Thyroid gland (tissue), 4 donors: Measurements from ENCODE around the gene PHKG2. TPM values are rescaled to one million over a fixed set of nuclear protein-coding genes. Genes with fewer than 3 reads are reported as not detected.

ENCODE experiments used
- DNase-seq, 2 donors: peaks; one replicate each; pipeline ENCODE4 v3.0.0-alpha.2; 2019
- H3K27ac ChIP-seq, 3 donors: fragments of 200-600 bp; sonication (generic); 1 replicate in 2 of 3; 2 replicates in 1 of 3; pipeline ENCODE4 v1.5.1; 2016 to 2019; ENCODE audit warnings: mild to moderate bottlenecking in 1 of 3, moderate library complexity in 1 of 3
- H3K27me3 ChIP-seq: fragments of 200-600 bp; sonication (generic); one replicate; pipeline ENCODE4 v1.5.1; 2019
- H3K36me3 ChIP-seq, 2 donors: fragments of 200-600 bp; sonication (generic); one replicate each; pipeline ENCODE4 v1.5.1; 2016 to 2019
- H3K4me1 ChIP-seq, 2 donors: fragments of 200-600 bp; sonication (generic); one replicate each; pipeline ENCODE4 v1.5.1; 2017 to 2019
- H3K4me3 ChIP-seq, 3 donors: fragments of 200-600 bp; sonication (generic); replicated peaks in 1 of 3; 1 replicate in 2 of 3; 2 replicates in 1 of 3; pipeline ENCODE4 v1.5.1; 2016; ENCODE audit warnings: mild to moderate bottlenecking in 1 of 3
- H3K9me3 ChIP-seq: fragments of 200-600 bp; sonication (generic); one replicate; pipeline ENCODE4 v1.5.1; 2017
- POLR2A ChIP-seq, 2 donors: fragments of 450-650 bp; IDR thresholded peaks; one replicate each; pipeline ENCODE4 v1.6.1; 2017; ENCODE audit warnings: antibody characterized with exemption in 2 of 2, mild to moderate bottlenecking in 2 of 2, moderate library complexity in 1 of 2
- WGBS, 2 donors: methylation state at CpG; one replicate each; pipeline ENCODE4 v1.1.5; 2017; 5-methylcytosine and 5-hydroxymethylcytosine counted together
- intact Hi-C: fragments of 100-400 bp; cut with DNase I; formaldehyde crosslinking; loops from one replicate; pipeline ENCODE4 v1.15.1; 2023
- total RNA-seq, 4 donors: library from RNA; depleted of rRNA; stranded (reverse); fragments of >200 nt; gene quantifications; one replicate each; pipeline ENCODE4 v1.2.3, GENCODE V29; 2016
- TF ChIP-seq, protein P1 (sequence below), 6 experiments: fragments of 200-600 bp in 3 of 6; fragments of 450-650 bp in 3 of 6; sonication (generic) in 3 of 6; IDR thresholded peaks; one replicate each; pipeline ENCODE4 v1.5.1; 2016 to 2019; ENCODE audit warnings: antibody characterized with exemption in 6 of 6, mild to moderate bottlenecking in 2 of 6, inconsistent platforms in 1 of 6, moderate library complexity in 1 of 6

PHKG2 gene
- total RNA-seq, 4 donors from 2014 or later: 28.1 to 52.8 (median 42.3) TPM

DNA sequence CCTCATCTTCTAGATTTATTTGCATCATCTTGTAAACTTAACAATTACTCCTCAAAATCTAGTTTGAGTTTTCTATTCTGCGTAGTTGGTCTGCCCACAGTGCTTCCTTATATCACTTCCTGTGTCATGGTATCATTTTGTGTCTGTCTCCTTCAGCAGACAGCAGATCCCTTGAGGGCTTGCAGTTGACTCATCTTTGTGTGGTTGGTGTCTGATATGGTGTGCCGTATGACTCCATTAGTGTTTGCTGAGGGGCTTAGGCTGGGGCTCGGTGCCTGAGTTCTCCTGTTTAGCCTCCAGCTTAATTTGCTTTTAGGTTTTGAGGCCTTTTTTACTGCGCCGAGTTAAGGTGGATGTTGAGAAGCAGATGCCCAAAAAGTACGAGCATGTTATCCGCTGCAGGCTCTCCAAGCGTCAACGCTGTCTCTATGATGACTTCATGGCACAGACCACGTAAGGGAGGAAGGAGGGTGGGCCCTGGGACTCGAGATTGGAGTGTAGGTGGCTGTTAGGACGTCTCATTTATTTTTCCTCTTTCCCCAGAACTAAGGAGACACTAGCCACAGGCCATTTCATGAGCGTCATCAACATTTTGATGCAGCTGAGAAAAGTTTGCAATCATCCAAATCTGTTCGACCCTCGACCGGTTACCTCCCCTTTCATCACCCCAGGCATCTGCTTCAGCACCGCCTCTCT lies 32.3 kb upstream of the PHKG2 start:
- H3K27me3 ChIP-seq: no peaks in the 10 kb centered on the region
- no peak for DNase-seq
- no peak overlapping the region for H3K4me3 ChIP-seq
- intact Hi-C loops: no loop called here
- TF ChIP-seq, protein P1, sequence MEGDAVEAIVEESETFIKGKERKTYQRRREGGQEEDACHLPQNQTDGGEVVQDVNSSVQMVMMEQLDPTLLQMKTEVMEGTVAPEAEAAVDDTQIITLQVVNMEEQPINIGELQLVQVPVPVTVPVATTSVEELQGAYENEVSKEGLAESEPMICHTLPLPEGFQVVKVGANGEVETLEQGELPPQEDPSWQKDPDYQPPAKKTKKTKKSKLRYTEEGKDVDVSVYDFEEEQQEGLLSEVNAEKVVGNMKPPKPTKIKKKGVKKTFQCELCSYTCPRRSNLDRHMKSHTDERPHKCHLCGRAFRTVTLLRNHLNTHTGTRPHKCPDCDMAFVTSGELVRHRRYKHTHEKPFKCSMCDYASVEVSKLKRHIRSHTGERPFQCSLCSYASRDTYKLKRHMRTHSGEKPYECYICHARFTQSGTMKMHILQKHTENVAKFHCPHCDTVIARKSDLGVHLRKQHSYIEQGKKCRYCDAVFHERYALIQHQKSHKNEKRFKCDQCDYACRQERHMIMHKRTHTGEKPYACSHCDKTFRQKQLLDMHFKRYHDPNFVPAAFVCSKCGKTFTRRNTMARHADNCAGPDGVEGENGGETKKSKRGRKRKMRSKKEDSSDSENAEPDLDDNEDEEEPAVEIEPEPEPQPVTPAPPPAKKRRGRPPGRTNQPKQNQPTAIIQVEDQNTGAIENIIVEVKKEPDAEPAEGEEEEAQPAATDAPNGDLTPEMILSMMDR (IDR thresholded peaks at IDR 0.05): no peak
- TF ChIP-seq POLR2A (IDR thresholded peaks at IDR 0.05): no peak
- H3K36me3 ChIP-seq: peaks cover 84 to 96% of the 10 kb centered on the region in 2 donors
- no peaks in the 10 kb centered on the region for H3K4me1 ChIP-seq
- H3K27ac ChIP-seq: no peak overlapping the region
- H3K9me3 ChIP-seq: no peaks in the 10 kb centered on the region
- 83 to 89% methylated on average over 17 of the region's 17 CpGs for whole genome bisulfite sequencing, 2 donors

DNA sequence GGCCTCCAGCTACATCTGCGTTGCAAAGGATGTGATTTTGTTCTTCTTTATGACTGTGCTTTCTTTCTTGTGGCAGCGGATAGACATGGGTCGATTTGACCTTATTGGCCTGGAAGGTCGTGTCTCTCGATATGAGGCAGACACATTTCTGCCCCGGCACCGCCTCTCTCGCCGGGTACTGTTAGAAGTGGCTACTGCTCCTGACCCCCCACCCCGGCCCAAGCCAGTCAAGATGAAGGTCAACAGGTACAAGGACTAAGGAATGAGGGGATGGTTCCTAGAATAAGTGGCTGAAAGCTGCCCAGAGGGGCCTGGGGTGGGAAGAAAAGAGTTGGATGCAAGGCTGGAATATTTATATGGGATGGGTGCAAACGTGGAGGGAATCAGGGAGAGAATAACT lies 28.1 kb upstream of the PHKG2 start:
- TF ChIP-seq, protein P1 (IDR thresholded peaks at IDR 0.05): no peak
- TF ChIP-seq POLR2A (IDR thresholded peaks at IDR 0.05): no peak
- H3K36me3 ChIP-seq: peaks cover 85 to 96% of the 10 kb centered on the region in 2 donors
- intact Hi-C loops: no loop called here

DNA sequence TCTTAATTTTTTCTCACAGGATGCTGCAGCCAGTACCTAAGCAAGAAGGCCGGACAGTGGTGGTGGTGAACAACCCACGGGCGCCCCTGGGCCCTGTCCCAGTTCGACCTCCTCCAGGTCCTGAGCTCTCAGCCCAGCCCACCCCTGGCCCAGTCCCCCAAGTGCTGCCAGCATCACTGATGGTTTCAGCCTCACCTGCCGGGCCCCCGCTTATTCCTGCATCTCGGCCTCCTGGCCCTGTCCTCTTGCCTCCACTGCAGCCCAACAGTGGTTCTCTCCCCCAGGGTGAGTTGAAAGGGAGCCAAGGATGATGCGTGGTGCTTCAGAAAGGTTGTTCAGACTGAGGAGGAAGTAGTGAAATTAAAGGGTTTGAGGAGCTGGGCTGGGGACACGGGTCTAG lies 27.5 kb upstream of the PHKG2 start:
- intact Hi-C loops: no loop called here
- no peak overlapping the region for H3K4me3 ChIP-seq
- no peak for DNase-seq
- peaks cover 87 to 95% of the 10 kb centered on the region in 2 donors for H3K36me3 ChIP-seq
- 81 to 96% methylated on average over 8 to 9 of the region's 9 CpGs for WGBS, 2 donors
- no peaks in the 10 kb centered on the region for H3K27me3 ChIP-seq
- no peak overlapping the region for H3K27ac ChIP-seq
- no peaks in the 10 kb centered on the region for H3K9me3 ChIP-seq
- TF ChIP-seq, protein P1 (IDR thresholded peaks at IDR 0.05): no peak
- TF ChIP-seq POLR2A (IDR thresholded peaks at IDR 0.05): no peak
- H3K4me1 ChIP-seq: no peaks in the 10 kb centered on the region

More for the DNA sequence above, 28.1 kb upstream of the PHKG2 start:
- no peak for DNase-seq
- 93% methylated on average over 11 of the region's 11 CpGs for WGBS, 2 donors
- H3K9me3 ChIP-seq: no peaks in the 10 kb centered on the region
- H3K4me1 ChIP-seq: no peaks in the 10 kb centered on the region
- no peaks in the 10 kb centered on the region for H3K27me3 ChIP-seq
- no peak overlapping the region for H3K27ac ChIP-seq
- H3K4me3 ChIP-seq: no peak overlapping the region

DNA sequence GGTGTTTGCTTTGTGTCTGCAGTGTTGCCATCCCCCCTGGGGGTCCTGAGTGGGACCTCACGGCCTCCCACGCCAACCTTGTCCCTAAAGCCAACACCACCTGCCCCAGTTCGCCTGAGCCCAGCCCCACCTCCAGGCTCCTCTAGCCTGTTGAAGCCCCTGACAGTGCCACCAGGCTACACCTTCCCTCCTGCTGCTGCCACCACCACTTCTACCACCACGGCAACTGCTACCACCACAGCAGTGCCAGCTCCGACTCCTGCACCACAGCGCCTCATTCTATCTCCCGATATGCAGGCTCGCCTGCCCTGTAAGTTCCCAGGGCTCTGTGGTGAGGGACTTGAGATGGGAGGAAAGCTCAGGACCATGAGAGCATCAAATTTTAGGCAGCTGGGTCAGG lies 27.1 kb upstream of the PHKG2 start:
- H3K4me3 ChIP-seq: no peak overlapping the region
- no peak overlapping the region for H3K27ac ChIP-seq
- no peaks in the 10 kb centered on the region for H3K27me3 ChIP-seq
- H3K36me3 ChIP-seq: peaks cover 84 to 90% of the 10 kb centered on the region in 2 donors
- TF ChIP-seq, protein P1 (IDR thresholded peaks at IDR 0.05): no peak
- TF ChIP-seq POLR2A (IDR thresholded peaks at IDR 0.05): no peak
- H3K9me3 ChIP-seq: no peaks in the 10 kb centered on the region
- H3K4me1 ChIP-seq: no peaks in the 10 kb centered on the region
- WGBS, 2 donors: 97 to 98% methylated on average over 8 of the region's 8 CpGs
- DNase-seq: no peak
- intact Hi-C loops: no loop called here

DNA sequence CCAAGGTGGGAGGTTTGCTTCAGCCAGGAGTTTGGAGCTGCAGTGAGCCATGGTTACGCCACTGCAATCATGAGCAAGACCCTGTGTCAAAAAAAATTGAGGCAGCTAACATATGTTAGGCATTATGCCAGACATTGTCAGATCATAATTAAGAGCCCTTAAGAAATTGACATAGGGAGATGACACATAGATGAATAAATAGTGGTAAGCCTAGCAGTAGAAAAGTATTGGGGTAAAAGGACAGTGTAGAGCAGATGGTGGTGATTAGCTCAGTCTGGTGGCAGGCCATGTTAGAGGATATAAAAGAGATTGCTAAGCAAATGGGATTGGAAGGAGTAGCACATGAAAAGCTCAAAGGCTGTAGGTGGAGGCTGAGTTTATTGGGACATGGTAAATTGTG lies 26.6 kb upstream of the PHKG2 start:
- intact Hi-C loops: no loop called here
- Histone ChIP-seq H3K27ac (no peak overlapping the region), H3K4me3 (no peak overlapping the region), H3K36me3 (peaks cover 80 to 86% of the 10 kb centered on the region in 2 donors), H3K27me3 (no peaks in the 10 kb centered on the region), H3K9me3 (no peaks in the 10 kb centered on the region), H3K4me1 (no peaks in the 10 kb centered on the region)
- no peak for DNase-seq
- WGBS, 2 donors: 100% methylated on average over 1 of the region's 1 CpG
- TF ChIP-seq, protein P1 (IDR thresholded peaks at IDR 0.05): no peak
- TF ChIP-seq POLR2A (IDR thresholded peaks at IDR 0.05): no peak
